GM12878 (cell line): Measurements from ENCODE around the gene MYO1E. TPM values are rescaled to one million over a fixed set of nuclear protein-coding genes. Genes with fewer than 3 reads are reported as not detected.

Experiments used
- BRCA1 ChIP-seq: IDR thresholded peaks from 2 replicates; pipeline ENCODE4 v1.6.1; 2011; ENCODE audit warnings: low read depth, low read length, improper control_type of control experiment
- CBX3 ChIP-seq: fragments of 200-600 bp; sonication (generic); IDR thresholded peaks from 2 replicates; pipeline ENCODE4 v1.6.1; 2016; ENCODE audit warnings: low read depth, borderline replicate concordance
- CHD1 ChIP-seq: IDR thresholded peaks from 2 replicates; pipeline ENCODE4 v1.6.1; 2012; ENCODE audit warnings: low read depth, low read length, improper control_type of control experiment
- EP300 ChIP-seq, 2 experiments: fragments of 150-350 bp in 1 of 2; IDR thresholded peaks; 2 replicates each; pipeline ENCODE4 v1.6.1; 2011 to 2012; ENCODE audit warnings: low read depth in 2 of 2, low read length in 2 of 2, borderline replicate concordance in 1 of 2, improper control_type of control experiment in 1 of 2, inconsistent platforms in 1 of 2; ENCODE audit not compliant: control insufficient read depth in 1 of 2
- MEF2B ChIP-seq: fragments of 450-650 bp; IDR thresholded peaks from 2 replicates; pipeline ENCODE4 v1.6.1; 2018; ENCODE audit warnings: mild to moderate bottlenecking, moderate library complexity; ENCODE audit not compliant: partially characterized antibody, poor library complexity, severe bottlenecking
- NRF1 ChIP-seq: conservative IDR thresholded peaks from 2 replicates; pipeline ENCODE4 v1.6.1; 2011; ENCODE audit warnings: mild to moderate bottlenecking, low read depth, low read length, improper control_type of control experiment
- RAD51 ChIP-seq: fragments of 450-650 bp; IDR thresholded peaks from 2 replicates; pipeline ENCODE4 v1.6.1; 2016; ENCODE audit warnings: moderate library complexity, mild to moderate bottlenecking, inconsistent platforms
- SREBF2 ChIP-seq: IDR thresholded peaks from 2 replicates; pipeline ENCODE4 v1.6.1; 2012; ENCODE audit warnings: mild to moderate bottlenecking, low read length
- polyA plus RNA-seq, 11 experiments: library from polyadenylated mRNA; depleted of rRNA in 4 of 11; unstranded in 6 of 11; stranded (reverse) in 5 of 11; fragments of >200 nt; fragmentation: Nextera tagmentation in 4 of 11; fragmentation: Illumina TruSeq in 1 of 11; extraction: Ambion mirVana in 4 of 11; extraction: Trizol in 1 of 11; gene quantifications; 1 replicate in 1 of 11; 2 replicates in 10 of 11; pipeline versions ENCODE4 v1.2.1 to v1.2.3, GENCODE V29; 2011 to 2016; ENCODE audit warnings: inconsistent platforms in 2 of 11, missing spikeins in 2 of 11, low read depth in 1 of 11
- total RNA-seq, 4 experiments: library from RNA; depleted of rRNA in 3 of 4; stranded (reverse); fragments of >200 nt in 3 of 4; fragmentation: Illumina TruSeq in 1 of 4; extraction: Trizol in 1 of 4; gene quantifications; 2 replicates each; pipeline versions ENCODE4 v1.2.1 to v1.2.3, GENCODE V29; 2013 to 2021
- TF ChIP-seq, protein P1 (sequence below): fragments of 450-650 bp; IDR thresholded peaks from 2 replicates; pipeline ENCODE4 v1.6.1; 2017; ENCODE audit warnings: mild to moderate bottlenecking, low read depth, inconsistent platforms; ENCODE audit not compliant: poor library complexity, severe bottlenecking
- TF ChIP-seq, protein P2 (sequence below): IDR thresholded peaks from 2 replicates; pipeline ENCODE4 v1.6.1; 2011; ENCODE audit warnings: borderline replicate concordance, low read depth, mild to moderate bottlenecking, moderate library complexity, mixed read lengths, low read length; ENCODE audit not compliant: insufficient read depth; ENCODE audit errors: extremely low read length
- TF ChIP-seq, protein P3 (sequence below): IDR thresholded peaks from 2 replicates; pipeline ENCODE4 v1.6.1; 2012; ENCODE audit warnings: low read depth, low read length, improper control_type of control experiment
- TF ChIP-seq, protein P4 (sequence below): IDR thresholded peaks from 2 replicates; pipeline ENCODE4 v1.6.1; 2011; ENCODE audit warnings: borderline replicate concordance, low read depth, mild to moderate bottlenecking, moderate library complexity, low read length; ENCODE audit not compliant: insufficient read depth, poor library complexity, severe bottlenecking
- TF ChIP-seq, protein P5 (sequence below): fragments of 450-650 bp; IDR thresholded peaks from 2 replicates; pipeline ENCODE4 v1.6.1; 2017; ENCODE audit warnings: mild to moderate bottlenecking
- TF ChIP-seq, protein P6 (sequence below): fragments of 450-650 bp; IDR thresholded peaks from 2 replicates; pipeline ENCODE4 v1.6.1; 2017; ENCODE audit warnings: borderline replicate concordance

The MYO1E gene
- total and polyA plus RNA-seq, 10 of the 15 experiments (the other 5 are each of a cell fraction or from before 2014, with no cell fraction given): 10.3 to 266 (median 64.9) TPM

DNA sequence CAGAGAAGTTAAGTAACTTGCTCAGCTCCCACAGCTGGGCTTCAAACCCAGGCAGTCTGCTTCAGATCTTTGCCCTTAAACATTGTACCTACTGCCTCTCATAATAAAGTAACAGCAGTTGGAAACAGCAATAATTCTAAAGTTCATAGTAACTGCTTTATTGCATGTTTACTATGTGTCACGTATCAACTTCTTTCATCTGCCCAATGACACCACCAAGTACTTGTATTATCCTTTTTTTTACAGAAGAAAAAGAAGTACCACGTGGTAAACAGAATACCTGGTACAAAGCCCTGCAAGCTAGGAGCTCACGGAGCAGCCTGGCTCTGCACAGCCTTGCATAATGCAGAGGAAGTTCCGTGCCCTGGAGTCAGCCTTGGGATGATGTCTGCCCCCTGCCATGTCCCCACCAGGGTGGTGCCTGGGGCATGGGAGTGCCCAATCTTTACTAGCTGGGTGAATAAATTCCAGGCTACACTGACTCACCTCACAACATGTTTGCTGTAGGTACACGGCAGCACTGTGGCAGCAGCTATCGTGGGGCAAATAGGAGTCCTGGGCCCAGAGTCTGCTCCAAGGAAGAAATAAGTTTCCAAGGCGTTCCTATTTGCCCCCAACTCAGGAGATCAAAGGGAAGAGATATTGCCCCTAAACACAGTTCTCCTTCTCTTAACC, 88.8 kb downstream of the MYO1E start (continued):
- TF ChIP-seq, protein P1, sequence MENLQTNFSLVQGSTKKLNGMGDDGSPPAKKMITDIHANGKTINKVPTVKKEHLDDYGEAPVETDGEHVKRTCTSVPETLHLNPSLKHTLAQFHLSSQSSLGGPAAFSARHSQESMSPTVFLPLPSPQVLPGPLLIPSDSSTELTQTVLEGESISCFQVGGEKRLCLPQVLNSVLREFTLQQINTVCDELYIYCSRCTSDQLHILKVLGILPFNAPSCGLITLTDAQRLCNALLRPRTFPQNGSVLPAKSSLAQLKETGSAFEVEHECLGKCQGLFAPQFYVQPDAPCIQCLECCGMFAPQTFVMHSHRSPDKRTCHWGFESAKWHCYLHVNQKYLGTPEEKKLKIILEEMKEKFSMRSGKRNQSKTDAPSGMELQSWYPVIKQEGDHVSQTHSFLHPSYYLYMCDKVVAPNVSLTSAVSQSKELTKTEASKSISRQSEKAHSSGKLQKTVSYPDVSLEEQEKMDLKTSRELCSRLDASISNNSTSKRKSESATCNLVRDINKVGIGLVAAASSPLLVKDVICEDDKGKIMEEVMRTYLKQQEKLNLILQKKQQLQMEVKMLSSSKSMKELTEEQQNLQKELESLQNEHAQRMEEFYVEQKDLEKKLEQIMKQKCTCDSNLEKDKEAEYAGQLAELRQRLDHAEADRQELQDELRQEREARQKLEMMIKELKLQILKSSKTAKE: no peak
- TF ChIP-seq MEF2B: no peak
- no peak for TF ChIP-seq SREBF2
- TF ChIP-seq, protein P2, sequence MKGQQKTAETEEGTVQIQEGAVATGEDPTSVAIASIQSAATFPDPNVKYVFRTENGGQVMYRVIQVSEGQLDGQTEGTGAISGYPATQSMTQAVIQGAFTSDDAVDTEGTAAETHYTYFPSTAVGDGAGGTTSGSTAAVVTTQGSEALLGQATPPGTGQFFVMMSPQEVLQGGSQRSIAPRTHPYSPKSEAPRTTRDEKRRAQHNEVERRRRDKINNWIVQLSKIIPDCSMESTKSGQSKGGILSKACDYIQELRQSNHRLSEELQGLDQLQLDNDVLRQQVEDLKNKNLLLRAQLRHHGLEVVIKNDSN: no peak
- TF ChIP-seq RAD51: no peak
- no peak for TF ChIP-seq CHD1
- TF ChIP-seq CBX3: no peak
- TF ChIP-seq, protein P3, sequence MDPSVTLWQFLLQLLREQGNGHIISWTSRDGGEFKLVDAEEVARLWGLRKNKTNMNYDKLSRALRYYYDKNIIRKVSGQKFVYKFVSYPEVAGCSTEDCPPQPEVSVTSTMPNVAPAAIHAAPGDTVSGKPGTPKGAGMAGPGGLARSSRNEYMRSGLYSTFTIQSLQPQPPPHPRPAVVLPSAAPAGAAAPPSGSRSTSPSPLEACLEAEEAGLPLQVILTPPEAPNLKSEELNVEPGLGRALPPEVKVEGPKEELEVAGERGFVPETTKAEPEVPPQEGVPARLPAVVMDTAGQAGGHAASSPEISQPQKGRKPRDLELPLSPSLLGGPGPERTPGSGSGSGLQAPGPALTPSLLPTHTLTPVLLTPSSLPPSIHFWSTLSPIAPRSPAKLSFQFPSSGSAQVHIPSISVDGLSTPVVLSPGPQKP: no peak
- no peak for TF ChIP-seq BRCA1
- no peak for TF ChIP-seq EP300 (IDR thresholded peaks at IDR 0.05; ENCODE audit: borderline replicate concordance in 1 of 2, control insufficient read depth in 1 of 2, low read depth in 2 of 2, low read length in 2 of 2)
- TF ChIP-seq, protein P4, sequence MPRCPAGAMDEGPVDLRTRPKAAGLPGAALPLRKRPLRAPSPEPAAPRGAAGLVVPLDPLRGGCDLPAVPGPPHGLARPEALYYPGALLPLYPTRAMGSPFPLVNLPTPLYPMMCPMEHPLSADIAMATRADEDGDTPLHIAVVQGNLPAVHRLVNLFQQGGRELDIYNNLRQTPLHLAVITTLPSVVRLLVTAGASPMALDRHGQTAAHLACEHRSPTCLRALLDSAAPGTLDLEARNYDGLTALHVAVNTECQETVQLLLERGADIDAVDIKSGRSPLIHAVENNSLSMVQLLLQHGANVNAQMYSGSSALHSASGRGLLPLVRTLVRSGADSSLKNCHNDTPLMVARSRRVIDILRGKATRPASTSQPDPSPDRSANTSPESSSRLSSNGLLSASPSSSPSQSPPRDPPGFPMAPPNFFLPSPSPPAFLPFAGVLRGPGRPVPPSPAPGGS: no peak
- TF ChIP-seq, protein P5, sequence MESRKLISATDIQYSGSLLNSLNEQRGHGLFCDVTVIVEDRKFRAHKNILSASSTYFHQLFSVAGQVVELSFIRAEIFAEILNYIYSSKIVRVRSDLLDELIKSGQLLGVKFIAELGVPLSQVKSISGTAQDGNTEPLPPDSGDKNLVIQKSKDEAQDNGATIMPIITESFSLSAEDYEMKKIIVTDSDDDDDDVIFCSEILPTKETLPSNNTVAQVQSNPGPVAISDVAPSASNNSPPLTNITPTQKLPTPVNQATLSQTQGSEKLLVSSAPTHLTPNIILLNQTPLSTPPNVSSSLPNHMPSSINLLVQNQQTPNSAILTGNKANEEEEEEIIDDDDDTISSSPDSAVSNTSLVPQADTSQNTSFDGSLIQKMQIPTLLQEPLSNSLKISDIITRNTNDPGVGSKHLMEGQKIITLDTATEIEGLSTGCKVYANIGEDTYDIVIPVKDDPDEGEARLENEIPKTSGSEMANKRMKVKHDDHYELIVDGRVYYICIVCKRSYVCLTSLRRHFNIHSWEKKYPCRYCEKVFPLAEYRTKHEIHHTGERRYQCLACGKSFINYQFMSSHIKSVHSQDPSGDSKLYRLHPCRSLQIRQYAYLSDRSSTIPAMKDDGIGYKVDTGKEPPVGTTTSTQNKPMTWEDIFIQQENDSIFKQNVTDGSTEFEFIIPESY: no peak
- no peak for TF ChIP-seq NRF1
- TF ChIP-seq, protein P6, sequence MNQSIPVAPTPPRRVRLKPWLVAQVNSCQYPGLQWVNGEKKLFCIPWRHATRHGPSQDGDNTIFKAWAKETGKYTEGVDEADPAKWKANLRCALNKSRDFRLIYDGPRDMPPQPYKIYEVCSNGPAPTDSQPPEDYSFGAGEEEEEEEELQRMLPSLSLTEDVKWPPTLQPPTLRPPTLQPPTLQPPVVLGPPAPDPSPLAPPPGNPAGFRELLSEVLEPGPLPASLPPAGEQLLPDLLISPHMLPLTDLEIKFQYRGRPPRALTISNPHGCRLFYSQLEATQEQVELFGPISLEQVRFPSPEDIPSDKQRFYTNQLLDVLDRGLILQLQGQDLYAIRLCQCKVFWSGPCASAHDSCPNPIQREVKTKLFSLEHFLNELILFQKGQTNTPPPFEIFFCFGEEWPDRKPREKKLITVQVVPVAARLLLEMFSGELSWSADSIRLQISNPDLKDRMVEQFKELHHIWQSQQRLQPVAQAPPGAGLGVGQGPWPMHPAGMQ: no peak
